A549 (cell line): ENCODE results near the gene CA11. TPM values are rescaled to one million over a fixed set of nuclear protein-coding genes. Genes with fewer than 3 reads are reported as not detected.
"Not testable (repeated sequence)": the region's sequence is repeated elsewhere in the genome, so short reads cannot be mapped to it uniquely, and the experiment has no call there.

Source experiments
- ATAC-seq, 2 experiments: fragments of 200-7000 bp in 1 of 2; fragments of >200 bp in 1 of 2; cut with Nextera tagmentation in 1 of 2; cut with Tn5 transposase in 1 of 2; 3 replicates each; pipeline versions ENCODE4 v1.8.0 to v1.9.1; 2018 to 2020; ENCODE audit warnings: mild to moderate bottlenecking in 1 of 2, moderate library complexity in 1 of 2
- CTCF ChIA-PET: fragments of 300-600 bp; sonication (Branson Sonifier 250); formaldehyde crosslinking; extraction: SDS; loops from one replicate; lab custom pipeline; 2021; ENCODE audit warnings: antibody characterized with exemption, inconsistent platforms; lab: Yijun Ruan, JAX
- POLR2A ChIA-PET: fragments of 350-600 bp; formaldehyde crosslinking; extraction: SDS; loops from one replicate; lab custom pipeline; 2021; ENCODE audit warnings: antibody characterized with exemption, inconsistent platforms; lab: Yijun Ruan, JAX
- DNase-seq, 2 experiments: peaks; one replicate each; pipeline versions ENCODE4 v3.0.0 to v3.0.0-alpha.2; 2011 to 2016; ENCODE audit warnings: low read depth in 1 of 2, low spot score in 1 of 2
- FAIRE-seq: peaks from 2 replicates; lab custom pipeline; 2011; peaks lifted over from hg19 to GRCh38; lab: Jason Lieb, UNC
- H3K27ac ChIP-seq, 2 experiments: fragments of >200 bp; sonication (Bioruptor Twin); formaldehyde crosslinking; 3 replicates each; pipeline ENCODE4 v1.5.1; 2016 to 2017
- H3K4me1 ChIP-seq: fragments of >200 bp; sonication (Bioruptor Twin); formaldehyde crosslinking; 3 replicates; pipeline ENCODE4 v1.6.1; 2016
- H3K4me2 ChIP-seq: fragments of >200 bp; sonication (Bioruptor Twin); formaldehyde crosslinking; 3 replicates; pipeline ENCODE4 v1.6.1; 2016
- H3K4me3 ChIP-seq: fragments of >200 bp; sonication (Bioruptor Twin); formaldehyde crosslinking; 3 replicates; pipeline ENCODE4 v1.5.1; 2016
- H3K9me3 ChIP-seq: fragments of >200 bp; sonication (Bioruptor Twin); formaldehyde crosslinking; 3 replicates; pipeline ENCODE4 v1.6.1; 2016
- ATOH8 ChIP-seq: fragments of 250-450 bp; sonication (Bioruptor Pico); IDR thresholded peaks from 2 replicates; pipeline ENCODE4 v1.5.0; 2020; ENCODE audit warnings: low read depth, mild to moderate bottlenecking, moderate library complexity
- BCL3 ChIP-seq: fragments of >200 bp; sonication (Bioruptor Twin); formaldehyde crosslinking; IDR thresholded peaks from 3 replicates; pipeline ENCODE4 v1.6.1; 2016
- CBX2 ChIP-seq: fragments of 200-600 bp; sonication (generic); IDR thresholded peaks from 2 replicates; pipeline ENCODE4 v1.6.1; 2016; ENCODE audit warnings: low read depth, mild to moderate bottlenecking, borderline replicate concordance
- EHMT2 ChIP-seq: fragments of 200-600 bp; sonication (generic); IDR thresholded peaks from 2 replicates; pipeline ENCODE4 v1.6.1; 2016; ENCODE audit warnings: antibody characterized with exemption, low read depth, mild to moderate bottlenecking, moderate library complexity
- ELK1 ChIP-seq: fragments of 150-350 bp; IDR thresholded peaks from 2 replicates; pipeline ENCODE4 v1.6.1; 2014; ENCODE audit warnings: low read depth, mild to moderate bottlenecking, low read length
- FOSB ChIP-seq: fragments of 250-450 bp; sonication (Bioruptor Pico); IDR thresholded peaks from 2 replicates; pipeline ENCODE4 v1.5.0; 2020; ENCODE audit warnings: mild to moderate bottlenecking, moderate library complexity
- GATA3 ChIP-seq: IDR thresholded peaks from 2 replicates; pipeline ENCODE4 v1.6.1; 2012; ENCODE audit warnings: borderline replicate concordance
- HDAC2 ChIP-seq: fragments of 200-600 bp; sonication (generic); IDR thresholded peaks from 2 replicates; pipeline ENCODE4 v1.6.1; 2016
- HEYL ChIP-seq: fragments of 250-450 bp; sonication (Bioruptor Pico); IDR thresholded peaks from 2 replicates; pipeline ENCODE4 v1.8.0; 2021; ENCODE audit warnings: mild to moderate bottlenecking, moderate library complexity
- HMGXB4 ChIP-seq: fragments of 250-450 bp; sonication (Bioruptor Pico); IDR thresholded peaks from 2 replicates; pipeline ENCODE4 v1.5.0; 2021; ENCODE audit warnings: mild to moderate bottlenecking, moderate library complexity, borderline replicate concordance
- HOXA7 ChIP-seq: fragments of 250-450 bp; sonication (Bioruptor Pico); IDR thresholded peaks from 2 replicates; pipeline ENCODE4 v1.5.0; 2020; ENCODE audit warnings: mild to moderate bottlenecking, moderate library complexity
- HOXB5 ChIP-seq: fragments of 250-450 bp; sonication (Bioruptor Pico); IDR thresholded peaks from 2 replicates; pipeline ENCODE4 v1.5.0; 2020; ENCODE audit warnings: mild to moderate bottlenecking, moderate library complexity
- JUN ChIP-seq, 2 experiments: fragments of >200 bp; sonication (Bioruptor Twin); formaldehyde crosslinking; IDR thresholded peaks; 2 replicates in 1 of 2; 3 replicates in 1 of 2; pipeline ENCODE4 v1.6.1; 2016 to 2017
- MAFK ChIP-seq: fragments of 450-650 bp; IDR thresholded peaks from 2 replicates; pipeline ENCODE4 v1.6.1; 2014; ENCODE audit not compliant: partially characterized antibody
- MAX ChIP-seq: IDR thresholded peaks from 2 replicates; pipeline ENCODE4 v1.6.1; 2012
- NFE2L2 ChIP-seq: fragments of 150-350 bp; conservative IDR thresholded peaks from 2 replicates; pipeline ENCODE4 v1.6.1; 2014; ENCODE audit warnings: low read length
- NPAS2 ChIP-seq: fragments of 250-450 bp; sonication (Bioruptor Pico); IDR thresholded peaks from 2 replicates; pipeline ENCODE4 v1.8.0; 2022; ENCODE audit warnings: mild to moderate bottlenecking, moderate library complexity, borderline replicate concordance
- POLR2A ChIP-seq: IDR thresholded peaks from 2 replicates; pipeline ENCODE4 v1.6.1; 2012; ENCODE audit warnings: mild to moderate bottlenecking, low read length
- RAD21 ChIP-seq, 2 experiments: fragments of >200 bp in 1 of 2; sonication (Bioruptor Twin) in 1 of 2; formaldehyde crosslinking in 1 of 2; IDR thresholded peaks in 1 of 2; conservative IDR thresholded peaks in 1 of 2; 2 replicates in 1 of 2; 3 replicates in 1 of 2; pipeline ENCODE4 v1.6.1; 2012 to 2018; ENCODE audit warnings: inconsistent platforms in 1 of 2
- RCOR1 ChIP-seq: fragments of 150-350 bp; IDR thresholded peaks from 2 replicates; pipeline ENCODE4 v1.6.1; 2014; ENCODE audit warnings: antibody characterized with exemption, low read length, low read depth
- RFX5 ChIP-seq: fragments of 450-650 bp; IDR thresholded peaks from 2 replicates; pipeline ENCODE4 v1.7.1; 2014; ENCODE audit warnings: antibody characterized with exemption, mild to moderate bottlenecking, moderate library complexity
- TFCP2L1 ChIP-seq: fragments of 250-450 bp; sonication (Bioruptor Pico); IDR thresholded peaks from 2 replicates; pipeline ENCODE4 v1.5.0; 2021; ENCODE audit warnings: mild to moderate bottlenecking
- USF2 ChIP-seq: fragments of 450-650 bp; IDR thresholded peaks from 2 replicates; pipeline ENCODE4 v1.6.1; 2014; ENCODE audit warnings: antibody characterized with exemption
- ZC3H11A ChIP-seq: fragments of 450-650 bp; IDR thresholded peaks from 2 replicates; pipeline ENCODE4 v1.6.1; 2014; ENCODE audit warnings: antibody characterized with exemption, mild to moderate bottlenecking
- ZFP36 ChIP-seq: fragments of 450-650 bp; IDR thresholded peaks from 2 replicates; pipeline ENCODE4 v1.6.1; 2014; ENCODE audit warnings: borderline replicate concordance; ENCODE audit not compliant: partially characterized antibody
- ZSCAN20 ChIP-seq: fragments of 250-450 bp; sonication (Bioruptor Pico); IDR thresholded peaks from 2 replicates; pipeline ENCODE4 v1.8.0; 2022; ENCODE audit warnings: mild to moderate bottlenecking, moderate library complexity
- WGBS: methylation state at CpG from one replicate; pipeline ENCODE4 v1.1.6; 2017; ENCODE audit errors: missing lambda C conversion rate; 5-methylcytosine and 5-hydroxymethylcytosine counted together
- polyA plus RNA-seq, 4 experiments: library from polyadenylated mRNA; depleted of rRNA in 3 of 4; stranded (reverse); fragments of >200 nt; fragmentation: RNase III in 1 of 4; extraction: RNeasy Plus Mini Kit Qiagen cat#74134 plus additional on column Dnase treatment in 1 of 4; gene quantifications; 2 replicates in 3 of 4; 3 replicates in 1 of 4; pipeline ENCODE4 v1.2.3, GENCODE V29; 2011 to 2017

The CA11 gene
- polyA plus RNA-seq, 2 of the 4 experiments (the other 2 are of a cell fraction) = 9.8 to 21.0 TPM

- ATAC-seq (no peak), DNase-seq (no peak), FAIRE-seq (no peak)
- no peak for TF ChIP-seq ZSCAN20 (CRISPR knock-in tag)
- no peak for TF ChIP-seq USF2
- TF ChIP-seq MAFK = no peak
- no peak for TF ChIP-seq JUN (IDR thresholded peaks at IDR 0.05)
- no peak for TF ChIP-seq RAD21 (conservative IDR thresholded peaks at IDR 0.05 in 1 of 2, IDR thresholded peaks at IDR 0.05 in 1 of 2)
- TF ChIP-seq ZFP36 = no peak
- no peak for TF ChIP-seq HEYL (CRISPR knock-in tag)
- Histone ChIP-seq H3K27ac (no peak overlapping the region), H3K4me3 (no peak overlapping the region), H3K4me1 (peaks cover 14% of the 10 kb centered on the region), H3K9me3 (no peaks in the 10 kb centered on the region), H3K4me2 (no peak overlapping the region)
- CTCF ChIA-PET = interaction anchor here (0.8 to 14.0 kb wide), 3 partner anchors 12 to 36 kb away, joined by 3 to 151 read pairs (median 5); no protein-coding TSS in a partner anchor
- POLR2A ChIA-PET = no interaction called here
- WGBS = 93% methylated on average over 3 of the region's 3 CpGs
Observed at GRCh38 chr19:48687776-48688175, 41.8 kb upstream of the CA11 start.

- H3K27ac ChIP-seq, H3K4me2 ChIP-seq, H3K4me3 ChIP-seq, ATAC-seq, FAIRE-seq, POLR2A ChIA-PET, H3K9me3 ChIP-seq, DNase-seq: not testable (repeated sequence)
- WGBS = 89% methylated on average over 7 of the region's 7 CpGs
- H3K4me1 ChIP-seq = peaks cover 14% of the 10 kb centered on the region
- CTCF ChIA-PET = interaction anchor here (0.8 to 14.0 kb wide), 3 partner anchors 10 to 52 kb away, joined by 3 to 151 read pairs (median 5); no protein-coding TSS in a partner anchor
Observed at GRCh38 chr19:48686637-48687036, 40.6 kb upstream of the CA11 start.

- Histone ChIP-seq H3K4me1 (peaks cover 14% of the 10 kb centered on the region), H3K9me3 (no peaks in the 10 kb centered on the region), H3K4me3 (no peak overlapping the region), H3K4me2 (no peak overlapping the region), H3K27ac (no peak overlapping the region)
- peak in 1 of 2 experiments; percentile 30; a peak in 1 of 6 replicates for ATAC-seq
- 73% methylated on average over 3 of the region's 3 CpGs for WGBS
- TF ChIP-seq RCOR1 (no peak), POLR2A (no peak), ZC3H11A (no peak), HOXB5 (CRISPR knock-in tag) (no peak), MAX (no peak), CBX2 (no peak), RFX5 (no peak), NPAS2 (CRISPR knock-in tag) (no peak), HDAC2 (no peak), HMGXB4 (CRISPR knock-in tag) (no peak), GATA3 (no peak), FOSB (CRISPR knock-in tag) (no peak), TFCP2L1 (no peak), ATOH8 (CRISPR knock-in tag) (no peak), BCL3 (no peak), NFE2L2 (no peak), EHMT2 (no peak), ELK1 (no peak), MAFK (no peak), HOXA7 (CRISPR knock-in tag) (no peak)
- no peak for DNase-seq
- ChIA-PET POLR2A (no interaction called here), CTCF (interaction anchor here (0.8 to 14.0 kb wide), 3 partner anchors 10 to 53 kb away, joined by 3 to 151 read pairs (median 5); no protein-coding TSS in a partner anchor)
- FAIRE-seq = no peak
Observed at GRCh38 chr19:48686088-48686487, 40.1 kb upstream of the CA11 start.
